Body of pancreas (tissue), 4 donors: ENCODE results near the gene KRTAP17-1. TPM values are rescaled to one million over a fixed set of nuclear protein-coding genes. Genes with fewer than 3 reads are reported as not detected.

Source experiments
- ATAC-seq: fragments of 150-250 bp; one replicate; pipeline ENCODE4 v1.9.1; 2016
- DNase-seq, 4 donors: peaks; one replicate each; pipeline ENCODE4 v3.0.0-alpha.2; 2019
- H3K27ac ChIP-seq, 4 donors: fragments of 200-600 bp; sonication (generic); 1 replicate in 3 of 4; 2 replicates in 1 of 4; pipeline versions ENCODE4 v1.5.1 to v1.6.1; 2016 to 2019; ENCODE audit warnings: mild to moderate bottlenecking in 1 of 4, mixed read lengths in 1 of 4, moderate library complexity in 1 of 4
- H3K27me3 ChIP-seq, 2 donors: fragments of 200-600 bp; sonication (generic); one replicate each; pipeline ENCODE4 v1.6.0; 2016; ENCODE audit warnings: mild to moderate bottlenecking in 1 of 2
- H3K36me3 ChIP-seq, 2 donors: fragments of 200-600 bp; sonication (generic); replicated peaks in 1 of 2; 2 replicates each; pipeline ENCODE4 v1.5.1; 2016; ENCODE audit warnings: low read depth in 2 of 2; ENCODE audit not compliant: insufficient read depth in 1 of 2
- H3K4me1 ChIP-seq: fragments of 200-600 bp; sonication (generic); one replicate; pipeline ENCODE4 v1.6.0; 2016
- H3K4me3 ChIP-seq, 2 donors: fragments of 200-600 bp; sonication (generic); 1 replicate in 1 of 2; 2 replicates in 1 of 2; pipeline ENCODE4 v1.5.1; 2016 to 2019
- H3K9me3 ChIP-seq, 3 donors: fragments of 200-600 bp; sonication (generic); 1 replicate in 2 of 3; 2 replicates in 1 of 3; pipeline ENCODE4 v1.5.1; 2016
- POLR2A ChIP-seq, 3 donors: fragments of 450-650 bp; IDR thresholded peaks; one replicate each; pipeline ENCODE4 v1.6.1; 2016; ENCODE audit warnings: antibody characterized with exemption in 3 of 3, mild to moderate bottlenecking in 2 of 3
- WGBS, 2 donors: methylation state at CpG; one replicate each; pipeline ENCODE4 v1.1.5; 2017; 5-methylcytosine and 5-hydroxymethylcytosine counted together
- intact Hi-C: fragments of 100-400 bp; cut with DNase I; formaldehyde crosslinking; loops from one replicate; pipeline ENCODE4 v1.15.1; 2023
- total RNA-seq, 2 donors: library from RNA; depleted of rRNA; stranded (reverse); fragments of >200 nt; gene quantifications; one replicate each; pipeline ENCODE4 v1.1.0, GENCODE V29; 2016
- TF ChIP-seq, protein P1 (sequence below), 7 experiments: fragments of 450-650 bp in 4 of 7; fragments of 200-600 bp in 3 of 7; sonication (generic) in 3 of 7; IDR thresholded peaks; one replicate each; pipeline ENCODE4 v1.5.1; 2016 to 2019; ENCODE audit warnings: antibody characterized with exemption in 7 of 7

Gene KRTAP17-1
- total RNA-seq, 2 donors from 2014 or later, result not detected

DNA sequence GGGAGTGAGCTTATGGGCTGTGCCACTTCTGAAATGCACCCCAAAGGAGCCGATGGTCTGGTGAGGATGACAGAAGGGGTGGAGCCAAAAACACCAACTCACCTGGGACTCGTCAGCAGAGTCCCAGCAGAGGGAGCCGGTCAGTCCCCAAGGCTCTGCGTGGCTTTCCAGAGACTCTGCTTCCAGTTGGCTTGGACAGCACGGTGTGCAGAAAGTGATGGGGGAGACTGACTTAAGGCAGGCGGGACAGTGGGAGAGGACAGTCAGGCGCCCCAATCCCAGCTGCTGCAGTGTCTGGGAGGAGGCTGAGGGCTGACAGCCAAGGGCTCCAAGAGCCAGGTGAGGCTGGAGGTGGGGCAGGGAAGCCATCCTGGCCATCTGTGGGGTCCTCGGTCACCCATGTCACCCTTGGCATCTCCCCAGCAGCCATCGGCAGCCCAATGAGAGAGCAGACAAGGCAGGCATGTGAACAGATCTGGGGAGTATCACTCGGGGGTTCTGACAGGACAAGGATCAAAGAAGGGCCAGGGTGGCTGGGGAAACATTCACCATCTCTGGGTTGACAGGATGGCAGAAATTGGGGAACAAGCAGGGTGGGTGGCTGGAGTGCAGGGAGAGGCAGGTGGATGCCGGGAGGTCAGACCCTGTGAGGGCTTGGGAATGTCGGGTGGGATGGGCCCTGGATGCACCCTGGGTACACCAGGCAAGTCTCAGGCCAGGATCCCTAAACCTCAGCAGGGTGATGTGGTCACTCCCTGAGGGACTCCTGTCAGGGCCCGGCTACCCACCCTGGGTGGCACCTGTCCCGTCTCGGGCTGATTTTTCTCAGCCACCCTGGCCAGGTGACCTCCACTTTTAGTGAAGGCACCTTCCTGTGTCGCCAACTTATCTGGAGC lies 8.9 kb upstream of the KRTAP17-1 start:
- H3K4me3 ChIP-seq, result no peak overlapping the region
- H3K9me3 ChIP-seq, result peaks cover 0 to 10% (median 0%) of the 10 kb centered on the region in 3 donors
- no peaks in the 10 kb centered on the region for H3K4me1 ChIP-seq
- H3K27ac ChIP-seq, result no peak overlapping the region
- no peaks in the 10 kb centered on the region for H3K27me3 ChIP-seq
- DNase-seq (peak in 2 of 4 donors; percentile 22 to 35), ATAC-seq (peak; percentile 30)
- intact Hi-C loops, result no loop called here
- 36 to 40% methylated on average over 15 to 16 of the region's 16 CpGs for WGBS, 2 donors
- no peak for TF ChIP-seq POLR2A (IDR thresholded peaks at IDR 0.05)
- TF ChIP-seq, protein P1, sequence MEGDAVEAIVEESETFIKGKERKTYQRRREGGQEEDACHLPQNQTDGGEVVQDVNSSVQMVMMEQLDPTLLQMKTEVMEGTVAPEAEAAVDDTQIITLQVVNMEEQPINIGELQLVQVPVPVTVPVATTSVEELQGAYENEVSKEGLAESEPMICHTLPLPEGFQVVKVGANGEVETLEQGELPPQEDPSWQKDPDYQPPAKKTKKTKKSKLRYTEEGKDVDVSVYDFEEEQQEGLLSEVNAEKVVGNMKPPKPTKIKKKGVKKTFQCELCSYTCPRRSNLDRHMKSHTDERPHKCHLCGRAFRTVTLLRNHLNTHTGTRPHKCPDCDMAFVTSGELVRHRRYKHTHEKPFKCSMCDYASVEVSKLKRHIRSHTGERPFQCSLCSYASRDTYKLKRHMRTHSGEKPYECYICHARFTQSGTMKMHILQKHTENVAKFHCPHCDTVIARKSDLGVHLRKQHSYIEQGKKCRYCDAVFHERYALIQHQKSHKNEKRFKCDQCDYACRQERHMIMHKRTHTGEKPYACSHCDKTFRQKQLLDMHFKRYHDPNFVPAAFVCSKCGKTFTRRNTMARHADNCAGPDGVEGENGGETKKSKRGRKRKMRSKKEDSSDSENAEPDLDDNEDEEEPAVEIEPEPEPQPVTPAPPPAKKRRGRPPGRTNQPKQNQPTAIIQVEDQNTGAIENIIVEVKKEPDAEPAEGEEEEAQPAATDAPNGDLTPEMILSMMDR (IDR thresholded peaks at IDR 0.05), result peak in 4 of 7 experiments; percentile 8 to 25 (median 12)
- no peaks in the 10 kb centered on the region for H3K36me3 ChIP-seq

GRCh38 chr17:41322903-41323895 lies 7.7 kb upstream of the KRTAP17-1 start:
- DNase-seq (no peak), ATAC-seq (no peak)
- H3K4me1 ChIP-seq, result no peaks in the 10 kb centered on the region
- no peaks in the 10 kb centered on the region for H3K27me3 ChIP-seq
- intact Hi-C loops, result no loop called here
- 76% methylated on average over 8 to 11 of the region's 11 CpGs for WGBS, 2 donors
- H3K9me3 ChIP-seq, result peaks cover 0 to 11% (median 0%) of the 10 kb centered on the region in 3 donors
- H3K27ac ChIP-seq, result no peak overlapping the region
- no peaks in the 10 kb centered on the region for H3K36me3 ChIP-seq
- TF ChIP-seq POLR2A (IDR thresholded peaks at IDR 0.05), result no peak
- TF ChIP-seq, protein P1 (IDR thresholded peaks at IDR 0.05), result no peak
- no peak overlapping the region for H3K4me3 ChIP-seq

DNA sequence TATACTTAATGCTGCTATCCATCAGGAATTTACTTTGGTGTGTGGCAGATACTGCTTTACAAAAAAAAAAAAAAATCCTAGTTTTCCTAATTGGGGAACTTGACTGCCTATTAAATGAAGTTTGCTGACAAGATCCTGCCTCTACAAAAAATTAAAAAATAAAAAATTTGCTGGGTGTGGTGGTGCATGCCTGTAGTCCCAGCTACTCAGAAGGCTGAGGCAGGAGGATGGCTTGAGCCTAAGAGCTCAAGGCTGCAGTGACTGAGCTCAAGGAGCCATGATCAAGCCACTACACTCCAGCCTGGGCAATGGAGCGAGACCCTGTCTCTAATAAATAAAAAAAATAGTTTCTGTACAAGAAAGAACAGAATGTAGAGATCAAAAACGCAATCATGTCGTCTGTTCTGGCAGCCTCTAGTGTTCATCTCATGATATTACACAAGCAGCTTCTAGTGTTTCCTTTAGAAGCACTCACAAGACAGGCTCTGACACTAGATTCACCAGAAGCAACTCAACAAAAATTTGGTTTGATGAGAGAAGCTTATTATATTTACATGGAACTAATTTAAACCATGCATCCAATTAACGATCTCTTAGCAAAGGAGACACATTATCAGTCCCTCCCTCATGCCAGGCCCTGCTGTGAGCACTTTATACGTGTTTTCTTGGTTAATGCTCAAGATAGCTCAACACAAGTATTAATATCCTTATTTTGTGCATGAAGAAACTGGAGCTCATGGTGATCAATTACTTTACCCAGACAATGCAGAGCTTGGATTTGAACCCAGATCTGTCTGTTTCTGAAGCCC lies 6.8 kb upstream of the KRTAP17-1 start:
- 28 to 32% methylated on average over 5 of the region's 5 CpGs for WGBS, 2 donors
- no peak for TF ChIP-seq POLR2A (IDR thresholded peaks at IDR 0.05)
- TF ChIP-seq, protein P1 (IDR thresholded peaks at IDR 0.05), result peak in 6 of 7 experiments; percentile 54 to 68 (median 60)
- intact Hi-C loops, result no loop called here
- H3K27ac ChIP-seq, result no peak overlapping the region
- ATAC-seq (no peak), DNase-seq (peak in 1 of 4 donors; percentile 17)
- peaks cover 0 to 11% (median 0%) of the 10 kb centered on the region in 3 donors for H3K9me3 ChIP-seq
- H3K4me1 ChIP-seq, result no peaks in the 10 kb centered on the region
- H3K27me3 ChIP-seq, result no peaks in the 10 kb centered on the region
- no peak overlapping the region for H3K4me3 ChIP-seq
- H3K36me3 ChIP-seq, result no peaks in the 10 kb centered on the region

- ATAC-seq (no peak), DNase-seq (no peak)
- intact Hi-C loops, result no loop called here
- Histone ChIP-seq H3K4me3 (no peak overlapping the region), H3K4me1 (no peaks in the 10 kb centered on the region), H3K27me3 (no peaks in the 10 kb centered on the region), H3K27ac (no peak overlapping the region), H3K36me3 (no peaks in the 10 kb centered on the region), H3K9me3 (peaks cover 0 to 11% (median 0%) of the 10 kb centered on the region in 3 donors)
- TF ChIP-seq, protein P1 (IDR thresholded peaks at IDR 0.05), result no peak
- no peak for TF ChIP-seq POLR2A (IDR thresholded peaks at IDR 0.05)
- WGBS, 2 donors, result 53 to 66% methylated on average over 2 of the region's 2 CpGs
Measured at GRCh38 chr17:41318231-41318630, 2.7 kb upstream of the KRTAP17-1 start.
